ENCODE data around the gene NCCRP1. TPM values are rescaled to one million over a fixed set of nuclear protein-coding genes. Genes with fewer than 3 reads are reported as not detected.

The NCCRP1 gene
- total RNA-seq, 4 donors from 2014 or later, result 0.45 to 0.81 (median 0.78) TPM; not detected in 1

GRCh38 chr19:39170386-39171231 lies 26.2 kb upstream of the NCCRP1 start:
- Histone ChIP-seq H3K4me3 (replicated peaks in 1 of 3) (no peak overlapping the region), H3K27ac (no peak overlapping the region), H3K9me3 (no peaks in the 10 kb centered on the region), H3K36me3 (peaks cover 41 to 44% of the 10 kb centered on the region in 2 donors), H3K4me1 (peaks cover 22 to 31% of the 10 kb centered on the region in 2 donors), H3K27me3 (no peaks in the 10 kb centered on the region)
- intact Hi-C loops (cut with DNase I), result loop anchor here (5.0 kb wide), 1 partner anchor 43 kb away; the partner anchor contains the start of gene PAK4
- TF ChIP-seq CTCF (IDR thresholded peaks at IDR 0.05) (no peak), POLR2A (IDR thresholded peaks at IDR 0.05) (no peak)
- DNase-seq, result no peak
- WGBS, 2 donors, result 67% methylated on average over 9 to 14 of the region's 17 CpGs

DNA sequence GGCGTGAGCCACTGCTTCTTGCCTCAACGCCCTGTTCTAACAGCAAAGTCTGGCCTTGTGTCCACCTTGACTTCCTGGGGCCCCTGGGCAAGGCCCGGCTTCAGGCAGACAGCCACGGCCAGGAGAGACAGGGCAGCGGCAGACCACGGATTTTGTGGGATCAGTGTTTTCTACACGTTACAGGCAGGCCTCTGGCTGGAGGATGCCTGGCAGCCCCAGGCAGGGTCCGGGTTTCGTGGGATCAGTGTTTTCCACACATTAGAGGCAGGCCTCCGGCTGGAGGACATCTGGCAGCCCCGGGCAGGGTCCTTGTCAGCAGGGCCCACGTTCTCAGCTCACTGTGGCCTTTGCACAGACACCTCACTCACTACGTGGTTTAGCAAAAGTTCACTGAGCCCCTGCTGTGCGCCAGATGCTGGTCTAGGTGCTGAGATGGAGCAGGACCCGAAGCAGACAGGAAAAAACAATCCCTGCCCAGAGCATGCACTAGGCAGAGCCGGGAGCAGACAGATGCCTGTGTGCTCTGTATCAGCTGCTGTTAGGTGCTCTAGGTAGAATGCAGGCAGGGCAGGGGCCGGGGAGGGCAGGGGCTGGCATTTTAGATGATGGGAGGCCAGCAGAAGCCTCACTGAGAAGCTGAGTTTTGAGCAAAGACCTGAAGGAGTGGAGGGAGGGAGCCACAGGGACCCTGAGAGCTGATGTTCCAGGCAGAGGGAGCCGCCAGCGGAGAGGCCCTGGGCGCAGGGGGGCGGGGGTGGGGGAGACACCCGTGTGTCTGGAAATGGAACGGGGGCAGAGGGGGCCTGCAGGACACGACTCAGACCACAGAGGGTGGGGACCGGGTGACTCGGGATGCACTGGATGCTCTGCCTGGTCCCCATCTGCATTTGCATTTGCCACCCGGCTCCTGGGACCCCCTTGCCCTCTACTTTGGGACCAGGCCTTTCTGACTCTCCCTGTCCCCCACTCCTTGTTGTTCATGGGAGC lies 25.0 kb upstream of the NCCRP1 start:
- intact Hi-C loops (cut with DNase I), result loop anchor here (5.0 kb wide), 1 partner anchor 44 kb away; the partner anchor contains the start of gene PAK4
- H3K27ac ChIP-seq, result no peak overlapping the region
- no peaks in the 10 kb centered on the region for H3K27me3 ChIP-seq
- no peak overlapping the region for H3K4me3 ChIP-seq (replicated peaks in 1 of 3)
- TF ChIP-seq POLR2A (IDR thresholded peaks at IDR 0.05) (no peak), CTCF (IDR thresholded peaks at IDR 0.05) (no peak)
- peaks cover 13 to 19% of the 10 kb centered on the region in 2 donors for H3K4me1 ChIP-seq
- no peaks in the 10 kb centered on the region for H3K9me3 ChIP-seq
- peaks cover 41 to 53% of the 10 kb centered on the region in 2 donors for H3K36me3 ChIP-seq
- DNase-seq, result no peak
- WGBS, 2 donors, result 88 to 90% methylated on average over 22 to 24 of the region's 27 CpGs

DNA sequence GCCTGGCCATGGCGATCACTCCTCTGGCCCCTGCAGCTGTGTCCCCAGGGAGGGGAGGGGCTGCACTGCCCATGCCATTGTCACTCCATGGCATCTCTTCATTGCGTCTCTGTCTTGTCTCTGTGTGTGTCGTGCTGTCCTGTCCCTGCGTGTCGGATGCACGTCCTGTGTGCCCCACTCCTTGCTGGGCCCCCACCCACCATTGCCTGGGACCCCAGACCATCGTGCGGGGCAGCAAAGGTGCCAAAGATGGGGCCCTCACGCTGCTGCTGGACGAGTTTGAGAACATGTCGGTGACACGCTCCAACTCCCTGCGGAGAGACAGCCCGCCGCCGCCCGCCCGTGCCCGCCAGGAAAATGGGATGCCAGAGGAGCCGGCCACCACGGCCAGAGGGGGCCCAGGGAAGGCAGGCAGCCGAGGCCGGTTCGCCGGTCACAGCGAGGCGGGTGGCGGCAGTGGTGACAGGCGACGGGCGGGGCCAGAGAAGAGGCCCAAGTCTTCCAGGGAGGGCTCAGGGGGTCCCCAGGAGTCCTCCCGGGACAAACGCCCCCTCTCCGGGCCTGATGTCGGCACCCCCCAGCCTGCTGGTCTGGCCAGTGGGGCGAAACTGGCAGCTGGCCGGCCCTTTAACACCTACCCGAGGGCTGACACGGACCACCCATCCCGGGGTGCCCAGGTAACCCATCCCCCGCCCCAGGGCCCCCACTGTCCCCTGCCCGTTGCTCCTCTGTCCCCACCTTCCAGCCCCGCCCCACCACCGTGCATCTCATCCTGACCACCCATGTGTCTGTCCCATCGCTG lies 23.9 kb upstream of the NCCRP1 start:
- H3K4me1 ChIP-seq, result peaks cover 2 to 8% of the 10 kb centered on the region in 2 donors
- WGBS, 2 donors, result 93 to 94% methylated on average over 15 to 20 of the region's 45 CpGs

More for the DNA sequence above, 23.9 kb upstream of the NCCRP1 start:
- no peak overlapping the region for H3K27ac ChIP-seq
- intact Hi-C loops (cut with DNase I), result loop anchor here (5.0 kb wide), 1 partner anchor 46 kb away; the partner anchor contains the start of gene PAK4
- no peaks in the 10 kb centered on the region for H3K27me3 ChIP-seq
- DNase-seq, result no peak
- no peak for TF ChIP-seq CTCF (IDR thresholded peaks at IDR 0.05)
- H3K9me3 ChIP-seq, result no peaks in the 10 kb centered on the region
- no peak overlapping the region for H3K4me3 ChIP-seq (replicated peaks in 1 of 3)
- peaks cover 41 to 59% of the 10 kb centered on the region in 2 donors for H3K36me3 ChIP-seq

Data from thyroid gland (tissue), 4 donors.